Activated T-cell treated with anti-CD3 and anti-CD28 coated beads for 24 hours (primary cell): ENCODE measurements around the gene TNNC1.

ENCODE experiments used
- DNase-seq: peaks from one replicate; pipeline ENCODE4 v3.0.0-alpha.2; 2020; ENCODE audit warnings: low read depth

The TNNC1 gene

DNA sequence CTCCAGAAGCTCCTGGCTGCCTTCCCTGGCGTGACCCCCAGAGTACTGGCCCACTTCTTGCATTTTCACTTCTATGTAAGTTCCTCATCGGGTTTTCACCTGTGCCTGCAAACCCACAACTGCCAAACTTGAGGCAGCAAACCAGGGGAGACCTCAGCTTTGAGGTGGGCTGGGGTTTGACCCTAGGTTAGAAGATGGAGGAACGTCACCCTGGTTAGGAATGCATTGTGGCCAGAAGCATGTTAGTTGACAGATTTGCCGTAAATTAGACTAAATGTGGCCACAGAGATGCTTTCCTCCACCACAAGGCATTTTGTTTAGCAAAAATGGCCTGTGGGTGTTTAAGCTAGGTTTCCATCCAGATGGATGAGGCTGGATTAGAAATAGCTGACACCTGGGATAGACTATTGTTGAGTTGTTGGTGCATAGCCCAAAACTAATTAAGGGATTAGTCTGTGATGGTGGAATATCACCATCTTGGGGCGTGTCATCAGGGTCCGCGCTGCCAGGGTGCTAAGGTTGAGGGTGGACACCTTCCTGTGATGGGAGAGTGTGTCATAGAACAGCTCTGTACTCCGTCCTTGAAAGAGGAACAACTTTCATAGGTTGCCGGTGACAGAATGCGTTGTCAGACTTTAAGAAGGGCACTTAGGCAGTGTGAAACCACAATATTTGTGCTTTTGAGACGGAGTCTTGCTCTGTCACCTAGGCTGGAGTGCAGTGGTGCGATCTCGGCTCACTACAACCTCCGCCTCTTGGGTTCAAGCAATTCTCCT is 5.1 kb upstream of the TNNC1 start:
- no peak for DNase-seq

DNA sequence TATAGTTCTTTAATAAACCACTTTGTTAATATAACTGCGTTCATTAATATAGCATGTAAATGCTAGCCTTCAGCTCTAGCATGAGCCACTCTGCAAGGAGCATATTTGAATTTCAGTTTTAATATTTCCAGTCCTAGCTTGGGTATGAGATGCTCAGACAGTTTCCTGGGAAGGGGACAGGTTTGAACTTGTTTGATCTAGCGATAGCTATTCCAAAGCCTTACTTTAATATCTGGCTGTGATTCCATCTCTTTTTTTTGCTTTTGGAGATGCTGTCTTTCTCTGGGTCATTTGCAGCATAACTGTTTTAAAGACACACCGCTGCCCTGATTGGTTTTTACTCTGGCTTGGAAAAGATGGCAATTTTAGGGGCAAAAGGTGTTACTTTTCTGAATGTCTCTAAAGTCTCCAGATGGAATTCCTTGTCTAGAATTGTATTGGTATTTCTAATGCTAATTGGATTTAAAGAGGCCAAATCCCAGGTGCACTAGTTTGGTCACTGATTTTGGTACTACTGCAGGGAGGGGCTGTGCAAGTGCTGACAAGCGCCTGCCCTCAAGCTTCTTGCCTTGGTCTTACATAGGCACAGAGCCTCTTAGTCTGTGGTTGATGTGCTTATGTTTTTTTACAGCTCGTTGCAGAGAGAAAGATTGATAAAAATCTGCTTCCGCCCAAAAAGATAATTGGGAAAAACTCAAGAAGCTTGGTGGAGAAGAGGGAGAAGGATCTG is 4.4 kb upstream of the TNNC1 start:
- no peak for DNase-seq

DNA sequence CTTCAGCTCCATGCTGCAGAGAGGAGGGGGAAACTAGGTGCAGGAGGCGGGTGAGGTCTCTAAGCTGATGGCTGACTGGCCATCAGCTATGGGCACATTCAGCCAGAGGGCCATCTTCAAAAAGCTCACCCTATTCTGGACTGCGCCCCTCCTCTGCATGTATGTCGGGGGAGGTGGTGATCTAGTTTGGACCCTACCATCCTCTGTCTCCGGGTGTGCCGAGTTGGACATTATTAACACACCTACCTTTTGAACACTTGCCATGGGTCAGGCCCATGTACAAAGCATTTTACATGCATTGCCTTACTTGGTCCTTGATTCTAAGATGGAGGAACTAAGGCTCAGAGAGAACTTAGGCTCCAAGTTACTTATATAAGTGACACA is 3.0 kb upstream of the TNNC1 start:
- no peak for DNase-seq

GRCh38 chr3:52456169-52456799 is 2.4 kb upstream of the TNNC1 start:
- no peak for DNase-seq

DNA sequence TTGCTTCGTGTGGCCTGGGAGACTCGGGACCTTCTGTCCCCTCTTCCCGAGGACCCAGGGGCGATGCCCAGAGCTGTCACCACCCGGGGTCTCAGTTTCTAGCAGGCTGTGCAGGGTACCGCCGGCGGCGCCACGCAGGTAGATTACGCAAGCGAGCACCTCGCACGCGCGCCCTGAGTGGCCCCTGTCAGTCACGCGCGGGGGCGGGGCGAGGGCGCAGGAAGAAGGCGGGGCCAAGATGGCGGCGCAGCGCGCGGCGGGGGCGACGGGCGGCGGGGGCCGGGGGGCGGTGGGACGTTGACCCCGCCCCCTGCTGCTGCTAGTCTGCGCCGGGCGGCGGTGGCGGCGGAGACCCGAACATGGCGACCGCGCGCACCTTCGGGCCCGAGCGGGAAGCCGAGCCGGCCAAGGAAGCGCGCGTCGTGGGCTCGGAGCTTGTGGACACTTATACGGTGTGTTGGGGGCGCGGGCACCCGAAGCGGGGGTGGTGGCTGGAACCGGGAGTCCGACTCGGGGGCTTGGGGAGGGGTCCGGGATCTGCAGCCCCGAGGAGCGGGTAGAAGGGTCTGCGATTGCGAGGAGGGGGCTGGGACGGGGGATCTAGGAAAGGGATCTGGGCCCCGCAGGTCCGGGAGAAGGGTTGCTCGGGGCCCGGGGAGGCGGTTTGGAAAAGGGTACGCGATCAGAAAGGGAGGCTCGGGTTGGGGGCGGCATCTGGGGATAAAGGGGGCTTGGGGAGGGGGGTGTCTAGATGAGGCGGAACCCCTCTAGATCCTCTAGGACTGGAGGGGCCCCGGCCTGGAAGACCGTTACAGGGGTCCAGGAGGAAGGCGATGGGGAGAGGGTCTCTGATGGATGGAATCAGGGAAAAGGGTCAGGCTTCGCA is 1.7 kb upstream of the TNNC1 start, which contains the start of gene NISCH:
Gene NISCH (plus strand): TSS at position 322 of the 886 bp plus-strand sequence. CDS start 38 bp downstream, at position 360.
- DNase-seq: peak; percentile 95

DNA sequence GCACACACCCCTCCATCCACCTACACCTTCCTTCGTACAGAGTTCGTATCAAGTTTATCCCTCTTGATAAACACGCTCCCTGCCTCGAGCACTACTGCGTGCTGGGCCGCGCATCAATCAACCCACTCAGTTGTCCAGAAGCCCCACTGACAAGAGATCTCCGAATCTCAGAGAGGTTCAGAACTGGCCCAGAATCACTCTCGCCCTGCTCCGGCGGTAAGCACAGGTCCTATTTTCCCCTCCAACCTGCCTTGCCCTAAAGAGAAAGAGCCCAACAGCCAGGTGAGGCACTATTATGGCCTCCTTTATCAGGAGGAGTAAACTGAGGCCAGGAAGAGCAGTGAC is 1.1 kb upstream of the TNNC1 start:
- DNase-seq: no peak

DNA sequence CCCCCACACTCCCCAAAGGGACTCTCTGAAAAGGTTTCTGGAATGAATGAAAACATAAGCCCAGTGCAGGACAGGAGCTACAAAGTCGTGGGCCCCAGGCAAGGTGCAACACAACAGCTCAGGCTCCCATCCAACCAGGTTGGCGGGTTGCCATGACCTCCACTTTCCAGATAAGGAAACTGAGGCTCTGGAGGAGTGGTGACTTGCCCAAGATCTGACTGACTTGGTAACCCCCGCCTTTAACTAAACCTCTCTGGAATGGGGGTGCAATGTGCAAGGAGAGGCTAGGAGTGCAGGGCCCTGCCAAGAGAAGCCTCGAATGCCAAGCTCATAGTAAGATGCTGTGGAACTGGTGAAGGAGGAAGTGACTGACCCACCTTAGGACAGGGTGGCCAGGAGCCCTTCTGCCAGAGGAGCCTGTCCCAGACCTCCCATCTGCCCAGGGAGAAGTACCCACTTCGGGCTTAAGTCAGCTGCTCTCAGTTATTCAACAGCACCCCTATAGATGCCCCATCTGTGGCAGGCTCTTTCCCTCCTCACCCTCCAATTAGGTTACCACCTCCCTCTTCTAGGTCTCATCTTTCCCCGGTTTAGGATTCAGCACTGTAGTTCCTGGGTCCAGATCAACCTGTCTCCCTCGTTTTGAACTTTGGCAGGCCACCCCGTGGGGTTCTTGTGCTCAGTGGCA is 553 bp upstream of the TNNC1 start:
- no peak for DNase-seq

- no peak for DNase-seq
Observed at GRCh38 chr3:52452570-52453221, 1.1 kb downstream of the TNNC1 start.

DNA sequence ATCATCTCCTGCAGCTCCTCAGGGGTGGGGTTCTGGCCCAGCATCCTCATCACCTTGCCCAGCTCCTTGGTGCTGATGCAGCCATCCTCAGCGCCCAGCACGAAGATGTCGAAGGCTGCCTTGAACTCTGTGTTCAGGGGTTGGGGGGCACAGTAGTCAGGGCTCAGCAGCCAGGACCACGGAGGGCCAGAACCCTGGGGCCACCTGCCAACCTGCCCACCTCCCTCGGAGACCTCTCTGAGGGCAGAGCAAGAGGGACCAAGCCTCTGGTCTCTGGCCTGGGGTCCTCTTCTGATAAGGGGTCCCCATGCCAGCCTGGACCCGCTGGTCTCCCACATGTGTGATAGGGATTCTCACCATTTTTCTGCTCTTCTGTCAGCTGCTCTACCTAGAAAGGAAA is 1.7 kb downstream of the TNNC1 start:
- no peak for DNase-seq

DNA sequence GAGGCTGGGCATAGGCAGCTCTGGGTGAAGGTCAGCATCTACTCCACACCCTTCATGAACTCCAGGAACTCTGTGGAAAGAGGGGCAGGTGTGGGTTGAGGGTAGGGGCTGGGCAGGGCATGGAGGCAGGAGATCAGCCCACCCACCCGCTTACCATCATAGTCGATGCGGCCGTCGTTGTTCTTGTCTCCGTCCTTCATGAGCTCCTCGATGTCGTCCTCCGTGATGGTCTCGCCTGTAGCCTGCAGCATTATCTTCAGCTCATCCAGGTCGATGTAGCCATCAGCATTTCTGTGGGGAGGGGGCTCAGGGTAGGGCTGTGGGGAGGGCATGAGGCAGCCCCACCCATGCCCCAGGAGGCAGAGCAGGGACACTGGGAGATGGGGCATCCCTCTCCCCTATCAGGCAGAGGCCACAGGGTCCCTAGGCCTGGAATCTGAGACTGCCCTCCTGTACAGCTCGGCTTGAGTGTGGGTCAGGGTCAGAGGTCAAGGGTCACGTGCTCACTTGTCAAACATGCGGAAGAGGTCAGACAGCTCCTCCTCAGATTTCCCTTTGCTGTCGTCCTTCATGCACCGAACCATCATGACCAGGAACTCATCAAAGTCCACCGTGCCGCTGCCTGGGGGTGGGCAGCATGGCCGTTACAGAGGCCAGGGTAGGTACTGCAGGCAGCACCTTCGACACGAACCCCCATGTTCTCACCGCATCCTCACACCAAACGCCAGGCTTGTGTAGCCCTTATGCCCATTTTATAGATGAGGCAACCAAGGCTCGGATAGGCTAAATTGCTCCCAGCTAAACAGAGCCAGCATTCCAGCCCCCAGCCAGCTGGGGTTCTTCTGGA is 2.4 kb downstream of the TNNC1 start:
- no peak for DNase-seq

GRCh38 chr3:52450489-52451236 is 3.2 kb downstream of the TNNC1 start:
- no peak for DNase-seq

- DNase-seq: no peak
Observed at GRCh38 chr3:52447512-52448355, 6.1 kb downstream of the TNNC1 start.

- DNase-seq: peak; percentile 63
Observed at GRCh38 chr3:52446631-52447511, 7.0 kb downstream of the TNNC1 start.

GRCh38 chr3:52446042-52446441 is 7.8 kb downstream of the TNNC1 start:
- DNase-seq: no peak

GRCh38 chr3:52444860-52445793 is 8.7 kb downstream of the TNNC1 start, which contains the start of gene SEMA3G:
Gene SEMA3G (minus strand): TSS chr3:52445103. CDS start chr3:52445027, 76 bp downstream.
- peak; percentile 62 for DNase-seq
